IPS-18c (cell line): ENCODE measurements around the gene HDAC4.

Source experiments
- H3K4me3 ChIP-seq: 2 replicates; pipeline ENCODE4 v1.7.0; 2013; ENCODE audit warnings: low read depth, mild to moderate bottlenecking, low read length, moderate library complexity; ENCODE audit not compliant: insufficient read depth
- H3K9me3 ChIP-seq: one replicate; pipeline ENCODE4 v1.6.1; 2013; ENCODE audit warnings: mild to moderate bottlenecking, low read length, moderate library complexity; ENCODE audit not compliant: control insufficient read depth, insufficient read depth

Gene HDAC4

GRCh38 chr2:239368321-239368720, 32.5 kb downstream of the HDAC4 start:
- no peak overlapping the region for H3K4me3 ChIP-seq

GRCh38 chr2:239366740-239367139, 34.1 kb downstream of the HDAC4 start:
- no peaks in the 10 kb centered on the region for H3K9me3 ChIP-seq

More at GRCh38 chr2:239368321-239368720, 32.5 kb downstream of the HDAC4 start:
- no peaks in the 10 kb centered on the region for H3K9me3 ChIP-seq

GRCh38 chr2:239365782-239366435, 34.9 kb downstream of the HDAC4 start:
- Histone ChIP-seq H3K9me3 (no peaks in the 10 kb centered on the region), H3K4me3 (no peak overlapping the region)

More at GRCh38 chr2:239366740-239367139, 34.1 kb downstream of the HDAC4 start:
- no peak overlapping the region for H3K4me3 ChIP-seq

DNA sequence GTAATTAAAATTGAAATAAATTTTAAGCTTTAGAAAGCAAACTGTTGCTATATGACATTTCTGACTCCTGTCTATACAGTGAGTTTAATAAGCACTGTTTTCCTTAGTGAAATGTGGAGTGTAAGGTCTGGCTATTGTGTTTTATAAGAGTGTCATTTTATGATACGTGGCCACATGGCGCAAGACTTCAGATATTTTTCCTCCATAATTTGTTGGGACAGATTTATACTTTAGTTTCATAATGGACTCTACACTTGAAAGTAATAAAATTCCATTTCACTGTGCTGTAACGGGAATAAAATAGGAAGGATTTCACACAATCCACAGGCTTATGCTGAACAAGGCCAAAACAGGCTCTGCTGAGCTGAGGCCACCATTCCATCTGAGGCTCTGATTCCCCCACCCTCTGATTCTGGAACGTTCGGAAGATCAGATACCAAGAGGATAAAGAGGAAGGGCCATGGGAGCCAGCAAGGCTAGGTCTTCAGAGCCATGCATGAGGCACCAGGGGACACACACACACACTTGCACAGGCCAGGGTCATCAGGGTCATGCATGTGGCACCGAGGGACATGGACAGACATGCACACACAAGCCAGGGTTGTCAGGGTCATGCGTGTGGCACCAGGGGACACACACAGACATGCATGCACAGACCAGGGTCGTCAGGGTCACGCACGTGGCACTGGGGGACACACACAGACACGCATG, 35.6 kb downstream of the HDAC4 start:
- Histone ChIP-seq H3K4me3 (no peak overlapping the region), H3K9me3 (no peaks in the 10 kb centered on the region)

GRCh38 chr2:239363946-239364637, 36.7 kb downstream of the HDAC4 start:
- H3K4me3 ChIP-seq, result no peak overlapping the region
- no peaks in the 10 kb centered on the region for H3K9me3 ChIP-seq

GRCh38 chr2:239362507-239362906, 38.3 kb downstream of the HDAC4 start:
- Histone ChIP-seq H3K9me3 (no peaks in the 10 kb centered on the region), H3K4me3 (no peak overlapping the region)

DNA sequence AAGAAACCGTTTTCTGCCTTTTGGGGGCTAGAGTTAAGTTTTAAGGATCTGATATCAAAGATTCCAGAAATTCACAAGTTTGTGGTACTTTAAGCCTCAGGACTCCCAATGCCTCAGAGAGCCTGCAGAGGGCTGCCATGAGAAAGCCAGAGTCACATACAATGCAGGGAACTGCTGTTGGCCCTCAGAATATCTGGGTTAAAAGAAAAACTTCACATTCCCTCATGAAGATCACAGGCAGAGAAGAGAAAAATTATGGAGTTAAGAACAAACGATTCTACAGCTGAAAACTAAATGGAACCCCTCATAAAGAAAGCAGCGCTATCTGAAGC, 39.5 kb downstream of the HDAC4 start:
- Histone ChIP-seq H3K9me3 (no peaks in the 10 kb centered on the region), H3K4me3 (no peak overlapping the region)

DNA sequence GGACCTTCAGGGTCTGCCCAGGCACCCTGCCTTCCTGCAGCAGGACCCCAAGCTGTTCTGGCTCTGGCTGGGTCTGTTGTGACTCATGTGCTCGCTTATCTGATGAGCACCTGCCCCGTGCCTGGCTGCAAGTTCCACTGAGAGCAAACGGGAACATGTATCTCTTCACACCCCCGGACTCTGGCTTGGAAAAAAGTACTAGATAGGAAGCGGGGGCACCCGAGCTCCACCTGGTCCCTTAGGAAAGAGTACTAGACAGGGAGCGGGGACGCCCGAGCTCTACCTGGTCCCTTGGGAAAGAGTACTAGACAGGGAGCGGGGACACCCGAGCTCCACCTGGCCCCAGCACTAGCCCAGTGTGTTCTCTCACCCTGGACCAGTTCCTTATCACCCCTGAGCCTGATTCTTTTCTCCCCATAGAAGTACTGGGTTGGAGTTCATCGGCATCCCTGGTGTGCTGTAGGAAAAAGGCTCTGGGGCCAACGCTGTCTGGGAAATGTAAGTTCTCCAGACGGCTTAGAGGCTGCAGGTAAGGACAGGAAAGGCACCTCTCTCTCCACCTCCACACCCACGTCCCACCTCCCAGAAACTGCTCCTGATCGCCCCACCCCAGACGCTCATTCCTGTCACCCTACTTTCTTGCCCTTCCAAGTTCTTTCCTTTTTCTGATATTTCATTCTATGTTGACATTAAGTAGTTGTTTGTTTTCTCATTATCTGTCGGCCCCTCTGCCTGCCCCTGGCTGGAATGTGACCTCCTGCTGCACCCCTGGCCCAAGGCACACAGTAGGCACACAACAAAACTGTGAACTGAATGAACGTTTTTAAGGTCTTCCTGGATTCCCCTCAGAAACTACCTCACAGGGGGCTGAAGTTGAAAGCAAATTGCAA, 40.2 kb downstream of the HDAC4 start:
- Histone ChIP-seq H3K4me3 (no peak overlapping the region), H3K9me3 (no peaks in the 10 kb centered on the region)

- Histone ChIP-seq H3K4me3 (no peak overlapping the region), H3K9me3 (no peaks in the 10 kb centered on the region)
These were observed 40.8 kb downstream of the HDAC4 start for GRCh38 chr2:239360008-239360407.

DNA sequence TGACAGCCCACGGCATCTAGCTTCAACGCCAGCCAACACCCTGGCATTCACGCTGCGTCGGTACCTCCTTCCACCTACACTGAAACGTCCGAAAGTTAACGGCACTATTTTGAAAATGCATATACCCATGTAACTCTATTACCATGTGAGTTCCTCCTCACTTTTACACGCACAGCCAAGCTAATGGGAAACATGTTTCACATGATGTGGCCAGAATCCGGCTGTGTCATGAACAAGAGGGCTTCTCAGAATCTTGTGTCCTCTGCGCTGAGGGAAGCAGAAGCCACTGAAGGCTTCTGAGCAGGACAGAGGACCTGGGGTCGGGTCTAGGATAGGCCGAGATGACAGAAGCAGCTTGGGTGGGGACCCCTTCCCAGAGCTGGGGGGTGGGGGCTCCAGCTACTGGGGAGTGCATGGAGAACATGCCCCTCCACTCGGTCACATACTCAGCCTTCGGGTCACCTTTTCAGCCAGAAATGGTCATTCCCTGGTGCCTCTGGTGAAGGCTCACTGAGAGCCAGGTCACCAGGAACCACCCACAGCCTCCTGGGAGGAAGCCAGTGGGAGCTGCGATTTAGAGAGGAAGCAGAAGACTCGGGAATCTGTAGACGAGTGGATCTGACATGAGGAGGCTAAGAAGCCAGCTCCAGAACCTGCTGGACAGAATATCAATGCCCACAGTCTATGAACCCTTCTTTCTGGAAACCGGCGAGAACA, 41.5 kb downstream of the HDAC4 start:
- no peak overlapping the region for H3K4me3 ChIP-seq
- H3K9me3 ChIP-seq, result no peaks in the 10 kb centered on the region

GRCh38 chr2:239358062-239358754, 42.6 kb downstream of the HDAC4 start:
- Histone ChIP-seq H3K9me3 (no peaks in the 10 kb centered on the region), H3K4me3 (no peak overlapping the region)

GRCh38 chr2:239355724-239356123, 45.1 kb downstream of the HDAC4 start:
- Histone ChIP-seq H3K9me3 (no peaks in the 10 kb centered on the region), H3K4me3 (no peak overlapping the region)

GRCh38 chr2:239355139-239355538, 45.7 kb downstream of the HDAC4 start:
- H3K9me3 ChIP-seq, result no peaks in the 10 kb centered on the region
- H3K4me3 ChIP-seq, result no peak overlapping the region

- Histone ChIP-seq H3K4me3 (no peak overlapping the region), H3K9me3 (no peaks in the 10 kb centered on the region)
These were observed 46.1 kb downstream of the HDAC4 start for GRCh38 chr2:239354791-239355136.

DNA sequence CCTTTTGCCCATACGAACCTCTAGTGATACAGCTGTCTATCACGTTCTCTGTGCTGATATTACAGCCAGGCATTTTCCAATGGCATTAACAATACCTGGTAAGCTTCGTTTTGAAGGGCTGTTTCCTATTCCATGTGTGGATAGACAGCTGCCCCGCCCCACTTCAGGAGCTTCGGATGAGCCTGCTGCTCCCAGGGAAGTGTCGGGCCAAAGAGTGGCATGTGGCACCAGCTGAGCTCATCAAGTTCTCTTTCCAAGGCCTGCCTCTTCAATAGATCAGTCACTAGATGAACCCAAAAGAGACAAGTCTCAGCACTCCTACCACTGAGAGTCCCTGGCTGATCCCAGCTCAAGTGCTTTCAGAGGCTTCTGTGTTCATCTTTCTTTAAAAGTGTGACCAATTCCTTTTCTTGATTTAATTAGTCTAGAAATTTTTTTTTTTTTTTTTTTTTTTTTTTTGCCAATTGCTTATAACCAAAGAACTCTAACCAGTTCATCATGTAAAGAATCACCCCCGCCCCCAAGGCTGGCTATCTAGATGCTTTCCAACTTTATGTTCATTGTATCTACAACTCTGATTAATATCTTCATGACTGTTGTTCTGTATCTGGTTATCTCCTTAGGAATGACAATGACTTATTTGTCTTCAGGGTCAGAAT, 46.6 kb downstream of the HDAC4 start:
- Histone ChIP-seq H3K4me3 (no peak overlapping the region), H3K9me3 (no peaks in the 10 kb centered on the region)

GRCh38 chr2:239353692-239354091, 47.1 kb downstream of the HDAC4 start:
- Histone ChIP-seq H3K9me3 (no peaks in the 10 kb centered on the region), H3K4me3 (no peak overlapping the region)
